HFFc6 (cell line): ENCODE measurements around the gene DIS3L. TPM values are rescaled to one million over a fixed set of nuclear protein-coding genes. Genes with fewer than 3 reads are reported as not detected.
"Not testable (repeated sequence)": the region's sequence is repeated elsewhere in the genome, so short reads cannot be mapped to it uniquely, and the experiment has no call there.

Experiments
- DNase-seq: peaks from one replicate; pipeline ENCODE4 v3.0.0-alpha.2; 2018
- H3K27ac Mint-ChIP-seq: 2 replicates; pipeline ENCODE4 v1.8.0; 2020; ENCODE audit warnings: mild to moderate bottlenecking, mixed read lengths
- H3K27me3 Mint-ChIP-seq: 2 replicates; pipeline ENCODE4 v1.8.0; 2021; ENCODE audit warnings: mild to moderate bottlenecking, moderate library complexity, mixed read lengths; ENCODE audit not compliant: insufficient read depth
- H3K36me3 Mint-ChIP-seq: 2 replicates; pipeline ENCODE4 v1.8.0; 2021; ENCODE audit warnings: low read depth, mixed read lengths
- H3K4me1 Mint-ChIP-seq: 2 replicates; pipeline ENCODE4 v1.8.0; 2020; ENCODE audit warnings: low read depth, mixed read lengths
- H3K4me3 Mint-ChIP-seq: 2 replicates; pipeline ENCODE4 v1.8.0; 2020; ENCODE audit warnings: mild to moderate bottlenecking, moderate library complexity, mixed read lengths
- H3K9me3 Mint-ChIP-seq: 2 replicates; pipeline ENCODE4 v1.8.0; 2020; ENCODE audit warnings: mild to moderate bottlenecking, mixed read lengths
- CTCF ChIP-seq: fragments of 200-600 bp; sonication (generic); IDR thresholded peaks from 2 replicates; pipeline ENCODE4 v1.5.0; 2021; ENCODE audit warnings: antibody characterized with exemption, mild to moderate bottlenecking
- long read RNA-seq: library from polyadenylated mRNA; unstranded; transcript quantifications from one replicate; pipeline ENCODE4 v2.0.0, GENCODE V29; 2019
- total RNA-seq, 6 experiments: library from RNA; stranded (reverse); fragmentation: NEBNext Ultra II Directional; extraction: Animal tissue kit (Norgen Biotek cat#: 25700); gene quantifications; 2 replicates in 1 of 6; 3 replicates in 5 of 6; pipeline ENCODE4 v1.2.3, GENCODE V29; 2021

DIS3L gene
- 10 to 100 TPM; 10.6 to 14.9 (median 13.5) TPM for total RNA-seq
- long read RNA-seq, partial matches to known transcripts: 0 of 11 reads
- long read RNA-seq, other reads (novel, unspliced or antisense): 7 of 11 reads

GRCh38 chr15:66293419-66294156 is at the start of gene DIS3L:
DIS3L (plus strand) TSS chr15:66293568; CDS start chr15:66293597, 29 bp downstream.
- Mint-ChIP-seq H3K9me3 (no peaks in the 10 kb centered on the region), H3K27me3 (no peaks in the 10 kb centered on the region), H3K4me1 (peaks cover 47% of the 10 kb centered on the region), H3K4me3 (peak within 1 kb of the TSS; percentile 89), H3K27ac (peak within 1 kb of the TSS; percentile 97), H3K36me3 (no peaks in the 10 kb centered on the region; the same call in 1 of the 2 replicates)
- TF ChIP-seq CTCF: no peak
- DNase-seq: no peak

- H3K4me3 Mint-ChIP-seq, DNase-seq, H3K36me3 Mint-ChIP-seq, H3K4me1 Mint-ChIP-seq, H3K27ac Mint-ChIP-seq, H3K9me3 Mint-ChIP-seq: not testable (repeated sequence)
- peaks cover 53% of the 10 kb centered on the region for H3K27me3 Mint-ChIP-seq
These were observed 47.5 kb upstream of the DIS3L start for GRCh38 chr15:66245832-66246231.

GRCh38 chr15:66246937-66247336 is 46.4 kb upstream of the DIS3L start:
- Mint-ChIP-seq H3K27ac (no peak overlapping the region), H3K4me3 (no peak overlapping the region), H3K36me3 (no peaks in the 10 kb centered on the region), H3K9me3 (no peaks in the 10 kb centered on the region), H3K27me3 (peaks cover 61% of the 10 kb centered on the region), H3K4me1 (no peaks in the 10 kb centered on the region)
- DNase-seq: no peak
- TF ChIP-seq CTCF: no peak

- Mint-ChIP-seq H3K4me1 (peaks cover 8% of the 10 kb centered on the region), H3K9me3 (no peaks in the 10 kb centered on the region), H3K27me3 (peaks cover 56% of the 10 kb centered on the region), H3K27ac (no peak overlapping the region), H3K36me3 (no peaks in the 10 kb centered on the region), H3K4me3 (no peak overlapping the region)
- no peak for DNase-seq
- TF ChIP-seq CTCF: no peak
These were observed 43.7 kb upstream of the DIS3L start for GRCh38 chr15:66249605-66250174.

GRCh38 chr15:66251065-66251789 is 42.1 kb upstream of the DIS3L start:
- no peak for DNase-seq
- Mint-ChIP-seq H3K4me1 (peaks cover 8% of the 10 kb centered on the region), H3K9me3 (no peaks in the 10 kb centered on the region), H3K4me3 (no peak overlapping the region), H3K27me3 (peaks cover 60% of the 10 kb centered on the region), H3K36me3 (no peaks in the 10 kb centered on the region), H3K27ac (no peak overlapping the region)
- no peak for TF ChIP-seq CTCF
